Lower lobe of right lung (tissue), 2 donors: ENCODE measurements around the gene PLVAP. TPM values are rescaled to one million over a fixed set of nuclear protein-coding genes. Genes with fewer than 3 reads are reported as not detected.

Experiments used
- ATAC-seq, 2 donors: fragments of 200-7000 bp; cut with Tn5 transposase; one replicate each; pipeline ENCODE4 v1.9.1; 2020 to 2022; ENCODE audit warnings: mild to moderate bottlenecking in 2 of 2, moderate library complexity in 2 of 2
- DNase-seq: peaks from one replicate; pipeline ENCODE4 v3.0.0-alpha.2; 2020
- H3K27ac ChIP-seq: fragments of 200-600 bp; one replicate; pipeline ENCODE4 v1.8.0; 2022
- H3K27me3 ChIP-seq: fragments of 200-600 bp; one replicate; pipeline ENCODE4 v1.8.0; 2022; ENCODE audit warnings: low read depth
- H3K36me3 ChIP-seq: fragments of 200-600 bp; one replicate; pipeline ENCODE4 v1.8.0; 2022; ENCODE audit warnings: mild to moderate bottlenecking
- H3K4me1 ChIP-seq: fragments of 200-600 bp; one replicate; pipeline ENCODE4 v1.8.0; 2022
- H3K4me3 ChIP-seq: fragments of 200-600 bp; one replicate; pipeline ENCODE4 v1.8.0; 2022; ENCODE audit warnings: mild to moderate bottlenecking
- H3K9me3 ChIP-seq: fragments of 200-600 bp; one replicate; pipeline ENCODE4 v1.8.0; 2022
- CTCF ChIP-seq: fragments of 200-600 bp; IDR thresholded peaks from one replicate; pipeline ENCODE4 v1.8.0; 2022; ENCODE audit warnings: antibody characterized with exemption, mild to moderate bottlenecking
- intact Hi-C: fragments of 100-400 bp; cut with DNase I; formaldehyde crosslinking; loops from one replicate; pipeline ENCODE4 v1.11.0; 2022
- total RNA-seq: library from RNA; stranded (reverse); fragmentation: NEBNext Ultra II Directional; extraction: Animal tissue kit (Norgen Biotek cat#: 25700); gene quantifications from one replicate; pipeline ENCODE4 v1.2.1, GENCODE V29; 2021
- donor health status: DM: no; HTN: yes; CAD: no; lungs with severe emphysema.

The PLVAP gene
- total RNA-seq, 1 donor from 2014 or later, result 25.9 TPM

DNA sequence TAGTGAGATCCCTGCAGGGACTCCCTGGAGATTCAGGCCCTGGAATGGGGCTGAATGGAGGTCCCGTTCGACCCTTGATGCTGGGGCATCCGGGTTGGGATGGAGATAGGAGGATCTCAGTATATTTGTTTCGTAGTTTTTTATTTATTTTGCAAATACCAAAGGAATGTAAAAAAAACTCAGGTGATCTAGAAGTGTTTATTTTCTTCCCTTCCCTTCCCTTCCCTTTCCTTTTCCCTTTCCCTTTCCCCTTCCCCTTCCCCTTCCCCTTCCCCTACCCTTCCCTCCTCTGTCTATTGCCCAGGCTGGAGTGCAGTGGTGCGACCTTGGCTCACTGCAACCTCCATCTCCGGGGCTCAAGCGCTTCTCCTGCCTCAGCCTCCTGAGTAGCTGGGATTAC lies 35.3 kb downstream of the PLVAP start:
- Histone ChIP-seq H3K27me3 (no peaks in the 10 kb centered on the region), H3K9me3 (no peaks in the 10 kb centered on the region), H3K27ac (no peak overlapping the region), H3K4me3 (no peak overlapping the region), H3K36me3 (peaks cover 8% of the 10 kb centered on the region), H3K4me1 (peaks cover 20% of the 10 kb centered on the region)
- no peak for TF ChIP-seq CTCF
- intact Hi-C loops, result no loop called here
- no peak for ATAC-seq
- no peak for DNase-seq

- Histone ChIP-seq H3K27me3 (no peaks in the 10 kb centered on the region), H3K36me3 (peaks cover 8% of the 10 kb centered on the region), H3K4me1 (peaks cover 15% of the 10 kb centered on the region), H3K9me3 (no peaks in the 10 kb centered on the region), H3K27ac (no peak overlapping the region), H3K4me3 (no peak overlapping the region)
- DNase-seq, result no peak
- no peak for TF ChIP-seq CTCF
- no peak for ATAC-seq
- intact Hi-C loops, result no loop called here
Observed at GRCh38 chr19:17341386-17341785, 35.8 kb downstream of the PLVAP start.

GRCh38 chr19:17340871-17341357 lies 36.2 kb downstream of the PLVAP start:
- intact Hi-C loops, result no loop called here
- peaks cover 15% of the 10 kb centered on the region for H3K4me1 ChIP-seq
- ATAC-seq (no peak), DNase-seq (no peak)
- H3K27ac ChIP-seq, result no peak overlapping the region
- no peak for TF ChIP-seq CTCF
- no peak overlapping the region for H3K4me3 ChIP-seq
- H3K9me3 ChIP-seq, result no peaks in the 10 kb centered on the region
- no peaks in the 10 kb centered on the region for H3K27me3 ChIP-seq
- H3K36me3 ChIP-seq, result peaks cover 8% of the 10 kb centered on the region

DNA sequence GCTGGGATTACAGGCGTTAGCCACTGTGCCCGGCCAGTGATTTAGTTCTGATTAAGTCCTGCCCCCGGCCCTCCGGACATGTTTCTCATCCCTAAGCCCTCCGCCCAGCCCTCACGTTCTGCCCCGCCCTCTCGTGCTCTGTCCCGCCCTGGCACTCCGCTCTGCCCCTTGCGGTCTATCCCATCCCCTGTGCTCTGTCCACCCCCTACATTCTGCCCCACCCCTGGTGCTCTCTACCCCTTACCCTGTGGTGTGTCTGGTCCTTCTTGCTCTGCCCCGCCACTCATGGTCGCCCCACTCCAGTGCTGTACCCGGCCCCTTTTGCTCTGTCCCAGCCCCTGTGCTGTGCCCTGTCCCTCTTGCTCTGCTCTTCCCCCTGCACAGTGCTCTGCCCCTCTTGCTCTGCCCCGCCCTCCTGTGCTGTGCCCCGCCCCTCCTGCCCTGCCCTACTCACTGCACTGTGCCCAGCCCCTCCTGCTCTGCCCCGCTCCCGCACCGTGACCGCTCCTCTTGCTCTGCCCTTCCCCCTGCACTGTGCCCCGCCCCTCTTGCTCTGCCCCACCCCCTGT lies 36.8 kb downstream of the PLVAP start:
- intact Hi-C loops, result no loop called here
- Histone ChIP-seq H3K27ac (no peak overlapping the region), H3K9me3 (no peaks in the 10 kb centered on the region), H3K4me1 (peaks cover 19% of the 10 kb centered on the region), H3K4me3 (no peak overlapping the region), H3K36me3 (peaks cover 8% of the 10 kb centered on the region), H3K27me3 (no peaks in the 10 kb centered on the region)
- ATAC-seq (no peak), DNase-seq (no peak)
- TF ChIP-seq CTCF, result no peak

GRCh38 chr19:17339088-17339741 lies 37.9 kb downstream of the PLVAP start:
- no peak for DNase-seq
- ATAC-seq, result no peak

More at GRCh38 chr19:17339088-17339741, 37.9 kb downstream of the PLVAP start:
- intact Hi-C loops, result no loop called here
- Histone ChIP-seq H3K4me3 (no peak overlapping the region), H3K27me3 (no peaks in the 10 kb centered on the region), H3K9me3 (no peaks in the 10 kb centered on the region), H3K4me1 (peaks cover 25% of the 10 kb centered on the region), H3K27ac (no peak overlapping the region), H3K36me3 (peaks cover 8% of the 10 kb centered on the region)
- TF ChIP-seq CTCF, result no peak
